Vagina (tissue), 2 donors: Measurements from ENCODE around the gene BUB1. TPM values are rescaled to one million over a fixed set of nuclear protein-coding genes. Genes with fewer than 3 reads are reported as not detected.

ENCODE experiments used
- DNase-seq, 2 donors: peaks; one replicate each; pipeline ENCODE4 v3.0.0-alpha.2; 2017; ENCODE audit errors: extremely low spot score in 2 of 2
- H3K27ac ChIP-seq: fragments of 200-600 bp; sonication (generic); one replicate; pipeline ENCODE4 v1.5.1; 2019
- H3K27me3 ChIP-seq: fragments of 200-600 bp; sonication (generic); one replicate; pipeline ENCODE4 v1.5.1; 2019
- H3K36me3 ChIP-seq, 2 donors: fragments of 200-600 bp; sonication (generic); one replicate each; pipeline ENCODE4 v1.5.1; 2017 to 2019
- H3K4me1 ChIP-seq: fragments of 200-600 bp; sonication (generic); one replicate; pipeline ENCODE4 v1.5.1; 2019
- H3K4me3 ChIP-seq, 2 donors: fragments of 200-600 bp; sonication (generic); 1 replicate in 1 of 2; 2 replicates in 1 of 2; pipeline ENCODE4 v1.5.1; 2016 to 2019
- H3K9me3 ChIP-seq: fragments of 200-600 bp; sonication (generic); one replicate; pipeline ENCODE4 v1.5.1; 2019
- POLR2A ChIP-seq, 2 donors: fragments of 450-650 bp; IDR thresholded peaks; one replicate each; pipeline ENCODE4 v1.6.1; 2017; ENCODE audit warnings: antibody characterized with exemption in 2 of 2, mild to moderate bottlenecking in 2 of 2, moderate library complexity in 2 of 2
- POLR2AphosphoS5 ChIP-seq, 2 donors: sonication (generic); formaldehyde crosslinking; IDR thresholded peaks; one replicate each; pipeline ENCODE4 v1.9.0; 2017; ENCODE audit warnings: antibody characterized with exemption in 2 of 2, mild to moderate bottlenecking in 2 of 2, low read depth in 1 of 2; ENCODE audit not compliant: insufficient read depth in 1 of 2
- intact Hi-C: fragments of 100-400 bp; cut with DNase I; formaldehyde crosslinking; loops from one replicate; pipeline ENCODE4 v1.15.1; 2023
- total RNA-seq: library from RNA; depleted of rRNA; stranded (reverse); fragments of >200 nt; gene quantifications from one replicate; pipeline ENCODE4 v1.2.3, GENCODE V29; 2016
- TF ChIP-seq, protein P1 (sequence below), 3 experiments: fragments of 450-650 bp in 2 of 3; fragments of 200-600 bp in 1 of 3; sonication (generic) in 1 of 3; IDR thresholded peaks; one replicate each; pipeline ENCODE4 v1.5.1; 2017 to 2019; ENCODE audit warnings: antibody characterized with exemption in 3 of 3, mild to moderate bottlenecking in 2 of 3, moderate library complexity in 2 of 3

BUB1 gene
- total RNA-seq, 1 donor from 2014 or later, result 5.4 TPM

GRCh38 chr2:110714452-110715224 is 36.8 kb upstream of the BUB1 start:
- Histone ChIP-seq H3K9me3 (no peaks in the 10 kb centered on the region), H3K4me3 (no peak overlapping the region), H3K27ac (no peak overlapping the region), H3K27me3 (no peaks in the 10 kb centered on the region), H3K36me3 (no peaks in the 10 kb centered on the region), H3K4me1 (peaks cover 11% of the 10 kb centered on the region)
- intact Hi-C loops, result no loop called here
- no peak for DNase-seq
- TF ChIP-seq POLR2A (IDR thresholded peaks at IDR 0.05) (no peak), POLR2AphosphoS5 (IDR thresholded peaks at IDR 0.05; ENCODE audit: insufficient read depth in 1 of 2, low read depth in 1 of 2) (no peak)
- TF ChIP-seq, protein P1, sequence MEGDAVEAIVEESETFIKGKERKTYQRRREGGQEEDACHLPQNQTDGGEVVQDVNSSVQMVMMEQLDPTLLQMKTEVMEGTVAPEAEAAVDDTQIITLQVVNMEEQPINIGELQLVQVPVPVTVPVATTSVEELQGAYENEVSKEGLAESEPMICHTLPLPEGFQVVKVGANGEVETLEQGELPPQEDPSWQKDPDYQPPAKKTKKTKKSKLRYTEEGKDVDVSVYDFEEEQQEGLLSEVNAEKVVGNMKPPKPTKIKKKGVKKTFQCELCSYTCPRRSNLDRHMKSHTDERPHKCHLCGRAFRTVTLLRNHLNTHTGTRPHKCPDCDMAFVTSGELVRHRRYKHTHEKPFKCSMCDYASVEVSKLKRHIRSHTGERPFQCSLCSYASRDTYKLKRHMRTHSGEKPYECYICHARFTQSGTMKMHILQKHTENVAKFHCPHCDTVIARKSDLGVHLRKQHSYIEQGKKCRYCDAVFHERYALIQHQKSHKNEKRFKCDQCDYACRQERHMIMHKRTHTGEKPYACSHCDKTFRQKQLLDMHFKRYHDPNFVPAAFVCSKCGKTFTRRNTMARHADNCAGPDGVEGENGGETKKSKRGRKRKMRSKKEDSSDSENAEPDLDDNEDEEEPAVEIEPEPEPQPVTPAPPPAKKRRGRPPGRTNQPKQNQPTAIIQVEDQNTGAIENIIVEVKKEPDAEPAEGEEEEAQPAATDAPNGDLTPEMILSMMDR (IDR thresholded peaks at IDR 0.05), result no peak

GRCh38 chr2:110713513-110714362 is 35.9 kb upstream of the BUB1 start:
- Histone ChIP-seq H3K9me3 (no peaks in the 10 kb centered on the region), H3K4me3 (no peak overlapping the region), H3K4me1 (peaks cover 11% of the 10 kb centered on the region), H3K36me3 (no peaks in the 10 kb centered on the region), H3K27ac (no peak overlapping the region), H3K27me3 (no peaks in the 10 kb centered on the region)
- no peak for DNase-seq
- TF ChIP-seq POLR2A (IDR thresholded peaks at IDR 0.05) (no peak), POLR2AphosphoS5 (IDR thresholded peaks at IDR 0.05; ENCODE audit: insufficient read depth in 1 of 2, low read depth in 1 of 2) (no peak)
- TF ChIP-seq, protein P1 (IDR thresholded peaks at IDR 0.05), result no peak
- intact Hi-C loops, result no loop called here

DNA sequence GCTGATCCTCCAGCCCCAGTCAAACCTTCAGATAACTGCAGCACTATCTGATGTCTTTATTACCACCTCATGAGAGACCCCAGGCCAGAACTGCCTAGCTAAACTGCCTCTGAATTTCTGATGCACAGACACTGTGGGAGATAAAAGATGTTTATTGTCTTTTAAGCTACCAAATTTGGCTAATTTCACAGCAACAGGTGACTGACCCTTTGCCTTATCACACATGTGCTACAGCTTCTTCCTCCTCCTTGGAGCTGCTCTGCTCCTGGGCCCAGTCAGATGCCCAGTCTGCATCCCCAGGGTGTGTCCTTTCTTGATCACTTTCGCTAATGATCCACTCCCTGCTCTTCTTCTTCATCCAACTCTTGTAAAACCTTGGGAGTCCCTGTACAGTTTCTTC is 34.9 kb upstream of the BUB1 start:
- DNase-seq, result no peak

DNA sequence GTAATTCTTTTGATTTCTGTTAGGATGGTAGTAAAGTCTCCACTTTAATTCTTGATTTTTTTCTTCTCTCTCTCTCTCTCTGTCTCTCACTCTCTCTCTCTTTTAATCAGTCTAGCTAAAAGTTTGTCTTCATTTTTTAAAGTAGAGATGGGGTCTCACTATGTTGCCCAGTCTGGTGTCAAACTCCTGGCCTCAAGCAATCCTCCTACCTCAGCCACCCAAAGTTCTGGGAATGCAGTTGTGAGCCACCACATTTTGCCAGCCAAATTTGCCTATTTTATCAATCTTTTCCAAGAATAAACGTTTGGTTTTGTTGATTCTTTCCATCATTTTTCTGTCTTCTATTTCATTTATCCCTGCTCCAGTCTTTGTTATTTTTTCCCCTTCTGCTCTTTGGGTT is 30.6 kb upstream of the BUB1 start:
- no peaks in the 10 kb centered on the region for H3K4me1 ChIP-seq
- H3K27me3 ChIP-seq, result no peaks in the 10 kb centered on the region
- H3K9me3 ChIP-seq, result no peaks in the 10 kb centered on the region
- H3K4me3 ChIP-seq, result no peak overlapping the region
- H3K36me3 ChIP-seq, result no peaks in the 10 kb centered on the region
- DNase-seq, result no peak
- TF ChIP-seq POLR2AphosphoS5 (IDR thresholded peaks at IDR 0.05; ENCODE audit: insufficient read depth in 1 of 2, low read depth in 1 of 2), result no peak
- TF ChIP-seq POLR2A (IDR thresholded peaks at IDR 0.05), result no peak
- TF ChIP-seq, protein P1 (IDR thresholded peaks at IDR 0.05), result no peak
- intact Hi-C loops, result no loop called here
- H3K27ac ChIP-seq, result no peak overlapping the region

More for the DNA sequence above, 34.9 kb upstream of the BUB1 start:
- no peaks in the 10 kb centered on the region for H3K27me3 ChIP-seq
- H3K36me3 ChIP-seq, result no peaks in the 10 kb centered on the region
- no peaks in the 10 kb centered on the region for H3K9me3 ChIP-seq
- H3K4me3 ChIP-seq, result no peak overlapping the region
- H3K27ac ChIP-seq, result no peak overlapping the region
- H3K4me1 ChIP-seq, result peaks cover 11% of the 10 kb centered on the region
- no peak for TF ChIP-seq POLR2A (IDR thresholded peaks at IDR 0.05)
- TF ChIP-seq, protein P1 (IDR thresholded peaks at IDR 0.05), result no peak
- no peak for TF ChIP-seq POLR2AphosphoS5 (IDR thresholded peaks at IDR 0.05; ENCODE audit: insufficient read depth in 1 of 2, low read depth in 1 of 2)
- intact Hi-C loops, result no loop called here
